NCI-H2029 (cell line): Measurements from ENCODE around the gene IVNS1ABP.
"Not testable (repeated sequence)": the region's sequence is repeated elsewhere in the genome, so short reads cannot be mapped to it uniquely, and the experiment has no call there.

Experiments
- DNase-seq: peaks from one replicate; lab custom pipeline; 2025; lab: John Stamatoyannopoulos, UW

Gene IVNS1ABP

GRCh38 chr1:185292237-185292636 is 24.8 kb downstream of the IVNS1ABP start:
- DNase-seq, result no peak

DNA sequence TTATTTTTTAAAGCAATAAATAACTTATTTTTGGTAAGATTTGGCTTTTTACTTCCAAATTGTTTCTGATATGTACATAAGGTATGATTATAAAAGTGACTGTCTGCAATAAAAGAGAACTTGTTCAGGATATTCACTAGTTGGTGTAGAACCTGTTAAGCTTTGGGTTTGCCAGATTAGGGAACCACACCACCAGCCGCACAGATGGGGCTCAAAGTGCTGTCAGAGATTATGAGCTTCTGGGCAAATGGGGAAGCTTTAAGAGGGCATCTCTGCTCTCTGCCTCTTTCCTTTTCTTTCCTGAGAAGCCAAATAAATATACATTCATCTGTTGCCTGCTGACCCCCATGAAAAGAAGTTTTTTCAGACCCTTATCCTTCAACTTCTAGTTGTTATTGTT is 25.4 kb downstream of the IVNS1ABP start:
- DNase-seq, result no peak

GRCh38 chr1:185291159-185291558 is 25.9 kb downstream of the IVNS1ABP start:
- DNase-seq, result no peak

DNA sequence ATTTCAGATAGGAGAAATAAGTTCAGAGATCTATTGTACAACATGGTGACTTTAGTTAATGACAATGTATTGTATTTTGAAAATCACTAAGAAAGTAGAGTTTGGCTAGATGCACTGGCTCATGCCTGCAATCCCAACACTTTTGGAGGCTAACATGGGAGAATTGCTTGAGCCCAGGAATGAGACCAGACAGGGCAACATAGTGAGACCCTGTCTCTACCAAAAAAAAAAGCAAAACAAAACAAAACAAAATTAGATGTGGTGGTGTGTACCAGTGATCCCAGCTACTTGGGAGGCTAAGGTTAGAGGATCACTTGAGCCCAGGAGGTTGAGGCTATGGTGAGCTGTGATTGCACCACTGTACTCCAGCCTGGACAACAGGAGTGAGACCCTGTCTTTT is 27.2 kb downstream of the IVNS1ABP start:
- no peak for DNase-seq

GRCh38 chr1:185288435-185288834 is 28.6 kb downstream of the IVNS1ABP start:
- no peak for DNase-seq

DNA sequence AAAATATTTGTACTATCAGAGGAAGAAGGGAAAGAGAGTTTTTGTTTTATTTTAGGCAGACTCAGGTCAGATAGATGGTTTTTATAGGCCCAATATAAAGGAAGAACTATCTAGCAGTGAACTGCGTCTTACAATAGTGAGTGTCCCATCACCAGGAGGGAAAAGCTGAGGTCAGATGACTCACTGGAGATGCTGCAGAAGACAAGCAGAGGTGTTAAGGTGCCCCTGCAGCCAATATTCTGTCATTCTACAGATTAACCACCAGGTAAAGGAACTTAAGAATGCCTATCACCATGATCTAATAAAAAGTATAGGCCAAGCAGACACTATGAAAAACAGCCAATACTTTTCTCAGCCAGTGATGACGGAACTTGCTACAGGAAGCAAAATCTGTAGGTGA is 29.6 kb downstream of the IVNS1ABP start:
- DNase-seq, result no peak

DNA sequence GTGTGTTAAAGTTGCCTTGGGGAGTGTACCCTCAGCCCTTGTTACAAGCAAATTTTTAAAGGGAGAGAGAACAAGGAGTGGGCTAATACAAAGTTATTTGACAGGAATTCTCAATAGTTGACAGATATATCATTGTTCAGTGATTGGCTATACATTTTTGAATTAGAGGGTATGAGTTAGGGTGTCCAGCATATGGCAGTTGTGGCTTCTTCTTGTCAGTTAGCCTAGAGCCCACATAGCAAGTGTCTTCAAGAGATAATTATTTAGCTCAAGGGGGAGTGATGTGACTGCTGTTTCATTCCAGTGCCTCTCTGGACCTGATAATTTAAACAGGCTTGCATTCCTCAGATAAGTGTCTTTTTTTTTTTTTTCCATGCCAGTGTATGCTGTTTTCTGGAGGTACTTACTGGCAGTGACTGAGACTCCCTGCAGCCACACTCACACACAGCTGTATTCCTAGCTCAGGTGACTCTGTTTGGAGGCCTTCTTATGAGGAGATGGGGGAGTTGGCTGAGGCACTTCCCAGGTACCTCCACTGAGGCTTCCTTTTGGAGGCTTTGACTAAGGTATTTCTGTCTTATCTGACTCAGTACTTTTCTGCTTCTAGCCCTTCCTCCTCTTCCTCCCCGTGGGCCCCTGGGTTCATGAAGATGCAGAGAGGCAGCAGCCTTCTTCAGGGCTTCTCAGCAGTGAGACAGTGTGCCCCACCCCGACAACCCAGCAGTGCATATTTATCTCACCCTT is 32.3 kb downstream of the IVNS1ABP start:
- no peak for DNase-seq

DNA sequence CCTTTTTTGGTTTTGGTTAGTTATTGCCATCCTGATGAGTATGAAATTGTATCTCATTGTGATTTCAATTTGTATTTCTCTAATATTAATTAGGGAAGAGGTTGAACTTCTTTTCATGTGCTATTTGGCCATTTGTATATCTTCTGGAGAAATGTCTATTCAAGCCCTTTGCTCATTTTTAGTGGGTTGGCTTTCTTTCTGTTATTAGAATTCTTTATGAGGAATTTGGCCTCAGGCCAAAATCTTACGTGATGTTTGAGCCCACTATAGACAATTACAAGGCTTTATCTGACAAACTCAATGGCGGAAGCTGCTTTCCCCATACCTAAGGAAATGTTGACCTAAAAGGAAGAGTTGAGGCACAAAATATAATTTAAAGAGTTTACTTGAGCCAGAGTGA is 32.9 kb downstream of the IVNS1ABP start:
- no peak for DNase-seq

GRCh38 chr1:185281245-185281644 is 35.8 kb downstream of the IVNS1ABP start:
- DNase-seq, result no peak

DNA sequence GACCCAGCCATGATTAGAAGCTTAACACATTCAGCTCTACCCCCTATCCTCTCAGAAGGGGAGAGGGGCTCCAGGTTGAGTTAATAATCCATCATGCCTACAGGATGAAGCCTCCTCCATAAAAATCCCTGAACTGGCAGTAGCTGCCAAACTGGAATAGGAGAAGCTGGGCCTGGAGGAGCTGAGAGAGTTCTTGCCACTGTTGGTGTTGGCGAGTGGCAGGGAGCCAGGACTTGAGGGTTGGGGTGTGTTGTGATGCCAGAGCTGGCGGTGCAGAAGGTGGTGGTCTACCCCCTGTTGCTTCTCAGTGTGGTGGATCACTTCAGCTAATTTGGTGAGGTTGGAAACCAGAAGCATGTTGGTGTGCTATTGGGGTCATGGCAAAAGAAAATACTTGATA is 36.5 kb downstream of the IVNS1ABP start:
- no peak for DNase-seq

GRCh38 chr1:185279571-185279970 is 37.5 kb downstream of the IVNS1ABP start:
- DNase-seq, result no peak

GRCh38 chr1:185271921-185272320 is 45.1 kb downstream of the IVNS1ABP start:
- no peak for DNase-seq

- DNase-seq, result no peak
These were observed 48.7 kb downstream of the IVNS1ABP start for GRCh38 chr1:185268352-185268751.

GRCh38 chr1:185267701-185268100 is 49.3 kb downstream of the IVNS1ABP start:
- no peak for DNase-seq

GRCh38 chr1:185267301-185267700 is 49.7 kb downstream of the IVNS1ABP start:
- DNase-seq, result no peak

DNA sequence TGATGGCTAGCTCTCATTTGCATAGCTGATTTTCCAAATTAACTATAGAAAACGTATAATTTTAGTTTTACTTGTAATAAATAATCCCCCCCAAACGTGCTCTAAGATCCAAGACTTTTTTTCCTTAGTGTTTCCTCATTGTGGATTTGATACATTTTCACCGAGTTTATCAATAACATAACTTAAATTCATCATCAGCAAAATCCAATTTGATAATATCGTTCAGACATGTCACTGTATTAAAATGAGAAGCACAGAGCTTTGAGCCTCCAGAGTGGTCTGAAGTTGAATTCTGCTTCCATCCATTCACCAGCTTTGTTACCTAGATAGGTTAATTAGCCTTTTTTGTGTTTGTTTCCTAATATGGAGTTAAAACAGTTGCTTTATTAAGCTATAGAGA is 51.7 kb downstream of the IVNS1ABP start:
- DNase-seq, result no peak

GRCh38 chr1:185263780-185264179 is 53.3 kb downstream of the IVNS1ABP start:
- DNase-seq, result no peak

DNA sequence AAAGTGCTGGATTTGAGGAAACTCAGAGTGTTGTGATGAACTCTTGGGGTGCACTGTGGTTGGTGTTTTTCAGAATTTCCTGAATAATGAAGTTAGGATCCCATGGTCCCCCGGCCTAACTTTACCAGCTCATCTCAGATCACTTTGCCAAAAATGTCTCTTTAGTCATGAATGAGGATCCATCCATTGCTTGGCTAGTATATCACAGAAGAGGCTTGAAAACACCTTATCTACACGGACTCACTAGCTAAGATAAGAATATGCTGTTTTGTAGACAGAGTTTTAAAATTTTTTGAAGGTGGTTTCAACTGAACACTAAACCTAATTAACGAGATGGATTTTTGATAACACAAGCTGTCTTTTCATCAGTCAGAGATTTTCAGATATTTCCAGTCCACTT is 53.8 kb downstream of the IVNS1ABP start:
- no peak for DNase-seq

GRCh38 chr1:185262151-185262550 is 54.9 kb downstream of the IVNS1ABP start:
- no peak for DNase-seq

DNA sequence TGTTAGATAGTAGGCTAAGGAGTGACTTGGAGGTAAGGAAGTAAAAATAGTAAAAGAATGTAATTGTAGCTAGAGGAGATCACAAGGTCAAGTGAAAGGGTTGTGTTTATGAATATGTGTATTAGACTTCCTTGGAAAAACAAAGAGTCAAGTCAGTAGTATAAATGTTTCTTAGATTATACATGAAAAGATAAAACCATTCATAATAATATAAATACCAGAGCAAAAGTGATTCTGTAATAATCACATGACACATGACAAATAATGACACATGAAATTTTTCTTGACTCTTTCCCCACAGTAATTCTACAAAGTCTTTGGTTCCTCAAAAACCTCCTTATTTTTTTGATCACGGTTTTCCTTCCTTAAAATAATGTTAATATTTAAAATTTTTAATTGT is 56.4 kb downstream of the IVNS1ABP start:
- no peak for DNase-seq

DNA sequence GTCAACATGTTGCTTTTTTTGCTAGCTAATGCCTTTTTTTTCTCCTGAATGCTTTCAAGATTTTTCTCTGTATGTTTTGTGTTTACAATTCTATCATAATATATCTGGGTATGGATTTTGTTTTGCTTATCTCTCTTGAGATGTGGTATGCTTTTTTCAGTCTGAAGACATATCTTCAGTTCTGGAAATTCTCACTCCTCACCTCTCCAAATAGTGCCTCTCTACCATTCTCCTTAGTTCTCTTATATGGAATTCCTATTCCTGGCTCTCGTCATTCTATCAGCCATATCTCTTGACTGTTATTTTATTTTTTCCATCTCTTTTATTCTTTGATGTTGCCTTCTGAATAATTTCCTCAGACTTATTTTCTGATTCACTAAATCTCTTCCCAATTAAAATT is 58.4 kb downstream of the IVNS1ABP start:
- DNase-seq, result no peak

GRCh38 chr1:185257950-185258208 is 59.2 kb downstream of the IVNS1ABP start:
- DNase-seq, result no peak

GRCh38 chr1:185257116-185257949 is 59.7 kb downstream of the IVNS1ABP start:
- DNase-seq, result not testable (repeated sequence)

DNA sequence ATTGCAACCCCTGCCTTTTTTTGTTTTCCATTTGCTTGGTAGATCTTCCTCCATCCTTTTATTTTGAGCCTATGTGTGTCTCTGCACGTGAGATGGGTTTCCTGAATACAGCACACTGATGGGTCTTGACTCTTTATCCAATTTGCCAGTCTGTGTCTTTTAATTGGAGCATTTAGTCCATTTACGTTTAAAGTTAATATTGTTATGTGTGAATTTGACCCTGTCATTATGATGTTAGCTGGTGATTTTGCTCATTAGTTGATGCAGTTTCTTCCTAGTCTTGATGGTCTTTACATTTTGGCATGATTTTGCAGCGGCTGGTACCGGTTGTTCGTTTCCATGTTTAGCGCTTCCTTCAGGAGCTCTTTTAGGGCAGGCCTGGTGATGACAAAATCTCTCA is 61.4 kb downstream of the IVNS1ABP start:
- DNase-seq, result not testable (repeated sequence)
